Neural crest cell (in vitro differentiated cells): ENCODE measurements around the gene RPS28. TPM values are rescaled to one million over a fixed set of nuclear protein-coding genes. Genes with fewer than 3 reads are reported as not detected.
"Not testable (repeated sequence)": the region's sequence is repeated elsewhere in the genome, so short reads cannot be mapped to it uniquely, and the experiment has no call there.

Experiments
- DNase-seq: peaks from one replicate; pipeline ENCODE4 v3.0.0; 2021; ENCODE audit warnings: low read depth, mixed read lengths, low spot score
- H3K27ac Mint-ChIP-seq: one replicate; pipeline ENCODE4 v1.8.0; 2021; ENCODE audit warnings: mild to moderate bottlenecking, mixed read lengths; ENCODE audit not compliant: unreplicated experiment
- H3K27me3 Mint-ChIP-seq: 2 replicates; pipeline ENCODE4 v1.8.0; 2021; ENCODE audit warnings: low read depth, mild to moderate bottlenecking, mixed read lengths
- H3K36me3 Mint-ChIP-seq: 2 replicates; pipeline ENCODE4 v1.8.0; 2021; ENCODE audit warnings: low read depth, mild to moderate bottlenecking, mixed read lengths
- H3K4me1 Mint-ChIP-seq: 2 replicates; pipeline ENCODE4 v1.8.0; 2021; ENCODE audit warnings: mixed read lengths
- H3K4me3 Mint-ChIP-seq: one replicate; pipeline ENCODE4 v1.8.0; 2021; ENCODE audit warnings: mild to moderate bottlenecking, mixed read lengths
- H3K9me3 Mint-ChIP-seq: 2 replicates; pipeline ENCODE4 v1.8.0; 2021; ENCODE audit warnings: mixed read lengths
- total RNA-seq: library from RNA; stranded (reverse); gene quantifications from 2 replicates; pipeline ENCODE4 v1.2.1, GENCODE V29; 2021
- TF ChIP-seq, protein P1 (sequence below): fragments of 200-600 bp; sonication (generic); conservative IDR thresholded peaks from 2 replicates; pipeline ENCODE4 v1.5.0; 2021; ENCODE audit warnings: antibody characterized with exemption, mild to moderate bottlenecking

RPS28 gene
- total RNA-seq, 1 donor from 2014 or later = 1,634 TPM

DNA sequence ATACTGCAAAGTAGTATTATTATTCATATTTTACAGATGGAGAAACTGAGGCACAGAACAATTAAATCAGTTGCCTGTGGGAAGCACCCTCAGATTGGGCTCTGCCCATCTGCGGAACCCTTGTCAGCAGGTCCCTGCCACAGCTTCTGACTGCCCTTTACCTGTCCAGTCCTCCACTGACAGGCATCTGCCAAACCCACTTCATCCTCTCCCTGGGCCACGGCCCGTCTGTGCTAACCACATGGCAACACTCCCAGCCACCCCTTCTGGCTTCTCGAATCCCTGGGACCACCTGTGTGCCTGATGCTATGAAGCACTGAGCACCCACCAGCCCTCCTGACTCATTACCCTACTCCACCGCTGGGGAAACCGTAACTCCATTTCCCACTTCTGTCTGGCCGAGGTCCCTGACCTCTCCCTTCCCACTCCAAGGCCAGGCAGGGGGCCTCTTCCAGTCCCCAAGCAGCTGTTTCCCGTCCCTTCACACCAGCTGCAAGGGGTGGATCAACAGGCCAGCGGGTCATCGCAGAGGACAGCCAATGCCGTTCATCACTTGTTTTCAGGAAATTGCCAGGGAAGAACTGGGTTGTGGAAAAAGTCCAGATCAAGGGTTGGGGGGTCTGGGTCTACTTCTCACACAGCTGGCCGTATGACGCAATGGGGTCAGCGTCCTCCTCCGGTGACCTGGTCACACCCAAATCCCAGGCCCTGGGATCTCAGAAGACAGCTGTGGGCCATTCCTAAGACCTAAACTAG is 19.2 kb downstream of the RPS28 start:
- H3K9me3 Mint-ChIP-seq = no peaks in the 10 kb centered on the region
- TF ChIP-seq, protein P1, sequence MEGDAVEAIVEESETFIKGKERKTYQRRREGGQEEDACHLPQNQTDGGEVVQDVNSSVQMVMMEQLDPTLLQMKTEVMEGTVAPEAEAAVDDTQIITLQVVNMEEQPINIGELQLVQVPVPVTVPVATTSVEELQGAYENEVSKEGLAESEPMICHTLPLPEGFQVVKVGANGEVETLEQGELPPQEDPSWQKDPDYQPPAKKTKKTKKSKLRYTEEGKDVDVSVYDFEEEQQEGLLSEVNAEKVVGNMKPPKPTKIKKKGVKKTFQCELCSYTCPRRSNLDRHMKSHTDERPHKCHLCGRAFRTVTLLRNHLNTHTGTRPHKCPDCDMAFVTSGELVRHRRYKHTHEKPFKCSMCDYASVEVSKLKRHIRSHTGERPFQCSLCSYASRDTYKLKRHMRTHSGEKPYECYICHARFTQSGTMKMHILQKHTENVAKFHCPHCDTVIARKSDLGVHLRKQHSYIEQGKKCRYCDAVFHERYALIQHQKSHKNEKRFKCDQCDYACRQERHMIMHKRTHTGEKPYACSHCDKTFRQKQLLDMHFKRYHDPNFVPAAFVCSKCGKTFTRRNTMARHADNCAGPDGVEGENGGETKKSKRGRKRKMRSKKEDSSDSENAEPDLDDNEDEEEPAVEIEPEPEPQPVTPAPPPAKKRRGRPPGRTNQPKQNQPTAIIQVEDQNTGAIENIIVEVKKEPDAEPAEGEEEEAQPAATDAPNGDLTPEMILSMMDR = no peak
- H3K36me3 Mint-ChIP-seq = no peaks in the 10 kb centered on the region
- peaks cover 79% of the 10 kb centered on the region for H3K27me3 Mint-ChIP-seq
- no peak overlapping the region for H3K27ac Mint-ChIP-seq
- peaks cover 8% of the 10 kb centered on the region for H3K4me1 Mint-ChIP-seq
- no peak overlapping the region for H3K4me3 Mint-ChIP-seq
- DNase-seq = no peak

DNA sequence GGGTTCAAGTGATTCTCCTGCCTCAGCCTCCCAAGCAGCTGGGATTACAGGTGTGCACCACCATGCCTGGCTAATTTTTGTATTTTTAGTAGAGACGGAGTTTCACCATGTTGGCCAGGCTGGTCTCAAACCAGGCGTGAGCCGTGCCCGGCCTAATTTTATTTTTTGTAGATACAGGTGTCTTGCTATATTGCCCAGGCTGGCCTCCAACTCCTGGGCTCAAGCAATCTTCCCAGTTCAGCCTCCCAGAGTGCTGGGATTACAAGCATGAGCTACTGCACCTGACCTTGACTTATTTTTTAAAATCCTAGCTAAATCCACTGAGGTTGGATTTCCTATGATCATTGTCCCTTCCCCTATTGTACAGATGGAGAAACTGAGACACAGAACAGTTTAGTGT is 20.2 kb downstream of the RPS28 start:
- H3K4me1 Mint-ChIP-seq, DNase-seq, H3K9me3 Mint-ChIP-seq, H3K36me3 Mint-ChIP-seq, H3K4me3 Mint-ChIP-seq, H3K27ac Mint-ChIP-seq: not testable (repeated sequence)
- peaks cover 69% of the 10 kb centered on the region for H3K27me3 Mint-ChIP-seq

DNA sequence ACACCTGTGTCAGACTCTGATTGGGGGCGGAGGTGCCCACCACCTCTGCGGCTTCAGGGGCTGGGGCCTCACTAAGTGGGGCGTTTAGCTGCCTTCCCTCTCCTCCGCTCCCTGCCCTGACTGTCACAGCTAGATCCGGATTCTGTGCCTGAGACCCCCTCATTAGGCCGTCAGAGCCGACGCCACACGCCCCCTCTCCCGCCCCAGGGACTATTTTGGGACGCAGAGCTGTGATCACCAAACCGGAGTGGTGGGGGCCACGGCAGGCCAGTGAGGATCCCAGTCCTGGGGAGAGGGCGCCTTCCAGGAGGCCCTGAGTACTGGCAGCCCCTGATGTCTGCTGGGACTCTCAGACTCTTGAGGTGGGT is 21.0 kb downstream of the RPS28 start:
- no peak for DNase-seq
- TF ChIP-seq, protein P1 = no peak
- Mint-ChIP-seq H3K36me3 (no peaks in the 10 kb centered on the region), H3K4me3 (no peak overlapping the region), H3K4me1 (peaks cover 8% of the 10 kb centered on the region), H3K9me3 (no peaks in the 10 kb centered on the region), H3K27ac (no peak overlapping the region), H3K27me3 (peaks cover 61% of the 10 kb centered on the region)

DNA sequence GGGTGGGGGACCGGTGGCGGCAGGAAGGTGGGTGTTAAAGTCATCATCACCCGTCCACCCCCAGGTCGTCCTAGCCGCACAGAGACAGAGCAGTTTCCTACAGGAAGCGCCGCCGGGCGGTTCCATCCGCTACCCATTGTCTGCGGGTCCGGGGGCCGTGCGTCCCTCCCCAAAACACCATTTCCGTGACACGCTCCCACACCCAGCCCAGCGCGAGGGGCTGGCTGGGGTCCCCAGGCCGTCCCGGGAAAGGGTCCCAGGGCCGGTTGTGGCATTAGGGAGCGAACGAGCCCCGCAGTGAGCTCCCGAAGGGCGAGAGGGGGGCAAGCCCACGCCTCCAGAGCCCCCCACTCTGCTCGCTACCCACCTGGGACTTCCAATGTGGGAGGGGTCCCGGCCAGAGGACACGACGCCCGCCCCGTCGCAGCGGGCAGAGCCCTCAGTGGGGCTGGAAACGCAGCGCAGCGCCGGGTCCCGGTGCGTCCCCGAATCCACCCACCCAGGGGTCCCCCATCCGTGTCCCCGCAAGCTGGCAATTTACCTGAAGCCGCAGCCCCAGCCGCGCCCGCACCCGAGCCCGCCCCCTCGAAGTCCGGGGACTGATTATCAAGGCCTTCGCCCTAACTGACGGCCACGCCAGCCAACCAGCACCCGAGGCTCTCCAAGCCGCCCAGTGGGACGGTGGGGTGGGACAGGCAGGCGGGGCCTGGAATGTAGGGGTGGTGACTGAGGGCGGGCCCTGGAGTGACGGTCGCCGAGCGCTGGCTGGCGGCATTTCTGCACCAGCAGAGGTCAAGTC is 21.6 kb downstream of the RPS28 start, which contains the start of gene KANK3:
TSS of gene KANK3 (minus strand) at position 579 of the 799 bp plus-strand sequence. CDS start 5,434 bp downstream, outside the sequence.
- peaks cover 12% of the 10 kb centered on the region for H3K4me1 Mint-ChIP-seq
- peak within 1 kb of the TSS; percentile 64 for H3K4me3 Mint-ChIP-seq
- peak; percentile 88 for DNase-seq
- H3K27me3 Mint-ChIP-seq = peaks cover 56% of the 10 kb centered on the region
- H3K27ac Mint-ChIP-seq = no peak within 1 kb of the TSS
- no peaks in the 10 kb centered on the region for H3K36me3 Mint-ChIP-seq
- TF ChIP-seq, protein P1 = no peak
- no peaks in the 10 kb centered on the region for H3K9me3 Mint-ChIP-seq

DNA sequence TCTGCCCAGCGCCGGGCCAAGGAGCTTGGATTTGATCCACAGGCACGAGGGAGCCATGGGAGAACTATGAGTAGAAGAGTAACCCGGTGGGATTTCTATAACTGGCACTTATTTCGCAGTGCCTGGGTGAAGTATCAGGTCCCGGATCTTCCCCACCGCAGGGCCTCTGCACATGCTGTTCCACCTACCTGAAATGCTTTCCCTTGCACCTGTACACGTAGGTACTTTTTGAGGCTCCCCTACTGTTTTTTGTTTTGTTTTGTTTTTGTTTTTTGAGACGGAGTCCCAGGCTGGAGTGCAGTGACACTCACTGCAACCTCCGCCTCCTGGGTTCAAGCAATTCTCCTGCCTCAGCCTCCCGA is 22.2 kb downstream of the RPS28 start:
- peaks cover 50% of the 10 kb centered on the region for H3K27me3 Mint-ChIP-seq
- no peak for DNase-seq
- H3K4me1 Mint-ChIP-seq = peaks cover 13% of the 10 kb centered on the region
- H3K9me3 Mint-ChIP-seq = no peaks in the 10 kb centered on the region
- H3K36me3 Mint-ChIP-seq = no peaks in the 10 kb centered on the region
- peak overlapping the region; percentile 64 for H3K4me3 Mint-ChIP-seq
- H3K27ac Mint-ChIP-seq = no peak overlapping the region
- TF ChIP-seq, protein P1 = no peak

DNA sequence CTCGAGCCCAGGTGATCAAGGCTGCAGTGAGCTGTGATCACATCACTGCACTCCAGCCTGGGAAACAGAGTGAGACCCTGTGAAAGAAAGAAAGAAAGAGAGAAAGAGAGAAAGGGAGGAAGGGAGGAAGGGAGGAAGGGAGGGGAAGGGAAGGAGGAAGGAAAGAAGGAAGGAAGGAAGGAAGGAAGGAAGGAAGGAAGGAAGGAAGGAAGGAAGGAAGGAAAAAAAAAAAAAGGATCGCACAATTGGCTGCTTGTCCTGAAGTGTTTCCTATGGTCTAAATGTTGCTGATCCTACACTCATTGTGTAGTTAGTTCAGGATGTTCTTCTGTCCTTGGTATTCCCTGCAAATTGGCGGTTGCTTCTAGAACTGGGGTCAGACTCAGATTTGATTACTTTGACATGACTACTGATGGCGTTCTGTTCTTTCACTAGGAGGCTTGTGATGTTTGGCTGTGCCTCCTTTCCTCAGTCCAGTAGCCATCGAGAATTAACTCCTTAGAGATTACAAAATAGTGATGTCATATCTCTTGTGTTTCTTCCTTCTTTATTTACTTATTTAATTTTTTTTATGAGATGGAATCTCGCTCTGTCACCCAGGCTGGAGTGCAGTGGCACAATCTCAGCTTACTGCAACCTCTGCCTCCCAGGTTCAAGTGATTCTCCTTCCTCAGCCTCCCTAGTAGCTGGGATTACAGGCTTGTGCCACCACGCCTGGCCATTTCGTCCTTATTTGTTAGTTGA is 28.5 kb downstream of the RPS28 start:
- not testable (repeated sequence) for H3K4me3 Mint-ChIP-seq, DNase-seq, H3K36me3 Mint-ChIP-seq, H3K9me3 Mint-ChIP-seq, H3K27ac Mint-ChIP-seq, H3K27me3 Mint-ChIP-seq
- peaks cover 14% of the 10 kb centered on the region for H3K4me1 Mint-ChIP-seq
